HCT116 (cell line): Measurements from ENCODE around the gene FBXL13. TPM values are rescaled to one million over a fixed set of nuclear protein-coding genes. Genes with fewer than 3 reads are reported as not detected.

Experiments used
- ATAC-seq: fragments of 200-7000 bp; cut with Tn5 transposase; 2 replicates; pipeline ENCODE4 v1.9.1; 2020; ENCODE audit warnings: mild to moderate bottlenecking, moderate library complexity
- BruUV-seq: library from RNA; stranded (reverse); fragments of 400-500 nt; replicated peaks from 2 replicates; lab custom pipeline; 2021; lab: Mats Ljungman, UMichigan
- CTCF ChIA-PET: fragments of 300-600 bp; sonication (Branson Sonifier 250); formaldehyde crosslinking; loops from one replicate; lab custom pipeline; 2021; ENCODE audit warnings: antibody characterized with exemption; lab: Charles Lee
- POLR2A ChIA-PET: fragments of 300-600, 350-600 bp; sonication (Branson Sonifier 250); formaldehyde crosslinking; loops from one replicate; lab custom pipeline; 2021; ENCODE audit warnings: antibody characterized with exemption; lab: Charles Lee
- RAD21 ChIA-PET, 2 experiments: fragments of 300-600 bp; sonication (Branson Sonifier 250); formaldehyde crosslinking; loops; one replicate each; lab custom pipeline; 2023; ENCODE audit warnings: low total read pairs in 2 of 2; ENCODE audit not compliant: uncharacterized antibody in 2 of 2, unreplicated experiment in 2 of 2, low non-redundant PET in 1 of 2; lab: Charles Lee
- DNase-seq: peaks from one replicate; pipeline ENCODE4 v3.0.0-alpha.2; 2010; ENCODE audit warnings: low read depth, low spot score
- H2AFZ ChIP-seq: fragments of 200-600 bp; shearing (Covaris generic), sonication (generic); 2 replicates; pipeline ENCODE4 v1.6.1; 2017; ENCODE audit warnings: low read depth, mixed run types, mixed read lengths, antibody characterized with exemption, low read length; ENCODE audit not compliant: poor library complexity, severe bottlenecking
- H3K27ac ChIP-seq: 2 replicates; pipeline ENCODE4 v1.5.1; 2012; ENCODE audit warnings: low read depth, low read length
- H3K27me3 ChIP-seq: fragments of 200-600 bp; sonication (generic); 2 replicates; pipeline ENCODE4 v1.6.1; 2016; ENCODE audit warnings: mixed run types, low read length, mixed read lengths; ENCODE audit not compliant: insufficient read depth
- H3K36me3 ChIP-seq, 2 experiments: fragments of 200-500 bp in 1 of 2; fragments of 200-600 bp in 1 of 2; sonication (Bioruptor generic) in 1 of 2; sonication (generic) in 1 of 2; 2 replicates each; pipeline versions ENCODE4 v1.5.1 to v1.6.1; 2014 to 2016; ENCODE audit warnings: low read length in 2 of 2, inconsistent platforms in 1 of 2, mixed read lengths in 1 of 2, mixed run types in 1 of 2; ENCODE audit not compliant: insufficient read depth in 2 of 2, control insufficient read depth in 1 of 2
- H3K4me1 ChIP-seq, 2 experiments: fragments of 200-600 bp in 1 of 2; sonication (generic) in 1 of 2; 2 replicates each; pipeline versions ENCODE4 v1.5.1 to v1.6.1; 2012 to 2017; ENCODE audit warnings: low read length in 2 of 2, inconsistent platforms in 1 of 2, mild to moderate bottlenecking in 1 of 2, mixed read lengths in 1 of 2, mixed run types in 1 of 2, moderate library complexity in 1 of 2; ENCODE audit not compliant: insufficient read depth in 2 of 2, control insufficient read depth in 1 of 2
- H3K4me2 ChIP-seq: fragments of 200-600 bp; sonication (generic); 2 replicates; pipeline ENCODE4 v1.6.1; 2017; ENCODE audit warnings: mixed run types, low read length, mixed read lengths
- H3K4me3 ChIP-seq, 2 experiments: fragments of 200-600 bp in 1 of 2; sonication (generic) in 1 of 2; replicated peaks in 1 of 2; 2 replicates each; pipeline ENCODE4 v1.5.1; 2011 to 2016; ENCODE audit warnings: low read length in 2 of 2, control low read depth in 1 of 2, low read depth in 1 of 2, mild to moderate bottlenecking in 1 of 2, mixed read lengths in 1 of 2, mixed run types in 1 of 2
- H3K79me2 ChIP-seq: fragments of 200-600 bp; sonication (generic); 2 replicates; pipeline ENCODE4 v1.6.1; 2017; ENCODE audit warnings: mild to moderate bottlenecking, mixed run types, low read length, moderate library complexity, mixed read lengths; ENCODE audit not compliant: insufficient read depth
- H3K9ac ChIP-seq: fragments of 200-600 bp; sonication (generic); 2 replicates; pipeline ENCODE4 v1.6.1; 2016; ENCODE audit warnings: low read length, mixed read lengths
- H3K9me2 ChIP-seq: fragments of 200-600 bp; sonication (generic), shearing (Covaris generic); 2 replicates; pipeline ENCODE4 v1.6.1; 2017; ENCODE audit warnings: mixed run types, mild to moderate bottlenecking, moderate library complexity; ENCODE audit not compliant: insufficient read depth
- H3K9me3 ChIP-seq, 2 experiments: fragments of 200-500 bp in 1 of 2; fragments of 200-600 bp in 1 of 2; sonication (Bioruptor generic) in 1 of 2; sonication (generic) in 1 of 2; 2 replicates each; pipeline ENCODE4 v1.6.1; 2014 to 2017; ENCODE audit warnings: low read length in 2 of 2, mixed read lengths in 2 of 2, inconsistent platforms in 1 of 2, low read depth in 1 of 2, mild to moderate bottlenecking in 1 of 2, mixed run types in 1 of 2, moderate library complexity in 1 of 2; ENCODE audit not compliant: control insufficient read depth in 1 of 2, insufficient read depth in 1 of 2
- H4K20me1 ChIP-seq: fragments of 200-600 bp; sonication (generic), shearing (Covaris generic); 2 replicates; pipeline ENCODE4 v1.6.1; 2017; ENCODE audit warnings: mixed run types, mild to moderate bottlenecking, moderate library complexity; ENCODE audit not compliant: insufficient read depth
- CBX3 ChIP-seq: IDR thresholded peaks from 2 replicates; pipeline ENCODE4 v1.6.1; 2012; ENCODE audit warnings: low read depth
- EGR1 ChIP-seq: IDR thresholded peaks from 2 replicates; pipeline ENCODE4 v1.6.1; 2012; ENCODE audit warnings: low read depth
- ELF1 ChIP-seq: IDR thresholded peaks from 2 replicates; pipeline ENCODE4 v1.6.1; 2012; ENCODE audit warnings: low read depth, borderline replicate concordance
- EZH2 ChIP-seq: fragments of 200-600 bp; sonication (generic); IDR thresholded peaks from 2 replicates; pipeline ENCODE4 v1.6.1; 2017; ENCODE audit warnings: antibody characterized with exemption, mixed run types
- FOSL1 ChIP-seq: IDR thresholded peaks from 2 replicates; pipeline ENCODE4 v1.6.1; 2012; ENCODE audit warnings: low read depth
- JUND ChIP-seq: IDR thresholded peaks from 2 replicates; pipeline ENCODE4 v1.6.1; 2012
- POLR2A ChIP-seq: IDR thresholded peaks from 2 replicates; pipeline ENCODE4 v1.7.0; 2011; ENCODE audit warnings: borderline replicate concordance; ENCODE audit not compliant: insufficient read depth, insufficient read length; ENCODE audit errors: extremely low read depth
- POLR2AphosphoS5 ChIP-seq: IDR thresholded peaks from 2 replicates; pipeline ENCODE4 v1.6.1; 2011; ENCODE audit warnings: mild to moderate bottlenecking, low read depth, low read length, moderate library complexity
- SRF ChIP-seq: IDR thresholded peaks from 2 replicates; pipeline ENCODE4 v1.6.1; 2012; ENCODE audit warnings: low read depth
- TCF7L2 ChIP-seq: IDR thresholded peaks from 2 replicates; pipeline ENCODE4 v1.7.0; 2011; ENCODE audit warnings: borderline replicate concordance, inconsistent platforms; ENCODE audit not compliant: insufficient read depth, insufficient read length; ENCODE audit errors: extremely low read depth
- YY1 ChIP-seq: IDR thresholded peaks from 2 replicates; pipeline ENCODE4 v1.6.1; 2011; ENCODE audit warnings: low read length, low read depth, moderate library complexity, mild to moderate bottlenecking; ENCODE audit not compliant: insufficient replicate concordance; ENCODE audit errors: extremely low read depth
- intact Hi-C: fragments of 100-400 bp; cut with micrococcal nuclease; formaldehyde crosslinking; loops from 2 replicates; pipeline ENCODE4 v1.10.0; 2022
- total RNA-seq: library from RNA; stranded (reverse); gene quantifications from one replicate; pipeline ENCODE4 v1.2.1, GENCODE V29; 2021; ENCODE audit not compliant: unreplicated experiment
- TF ChIP-seq, protein P1 (sequence below): IDR thresholded peaks from 2 replicates; pipeline ENCODE4 v1.6.1; 2012; ENCODE audit warnings: low read depth
- TF ChIP-seq, protein P2 (sequence below): IDR thresholded peaks from 2 replicates; pipeline ENCODE4 v1.6.1; 2011; ENCODE audit warnings: mild to moderate bottlenecking, low read length, moderate library complexity; ENCODE audit not compliant: insufficient replicate concordance; ENCODE audit errors: extremely low read depth

Gene FBXL13
- total RNA-seq, 1 experiment from 2014 or later: 1.0 TPM

DNA sequence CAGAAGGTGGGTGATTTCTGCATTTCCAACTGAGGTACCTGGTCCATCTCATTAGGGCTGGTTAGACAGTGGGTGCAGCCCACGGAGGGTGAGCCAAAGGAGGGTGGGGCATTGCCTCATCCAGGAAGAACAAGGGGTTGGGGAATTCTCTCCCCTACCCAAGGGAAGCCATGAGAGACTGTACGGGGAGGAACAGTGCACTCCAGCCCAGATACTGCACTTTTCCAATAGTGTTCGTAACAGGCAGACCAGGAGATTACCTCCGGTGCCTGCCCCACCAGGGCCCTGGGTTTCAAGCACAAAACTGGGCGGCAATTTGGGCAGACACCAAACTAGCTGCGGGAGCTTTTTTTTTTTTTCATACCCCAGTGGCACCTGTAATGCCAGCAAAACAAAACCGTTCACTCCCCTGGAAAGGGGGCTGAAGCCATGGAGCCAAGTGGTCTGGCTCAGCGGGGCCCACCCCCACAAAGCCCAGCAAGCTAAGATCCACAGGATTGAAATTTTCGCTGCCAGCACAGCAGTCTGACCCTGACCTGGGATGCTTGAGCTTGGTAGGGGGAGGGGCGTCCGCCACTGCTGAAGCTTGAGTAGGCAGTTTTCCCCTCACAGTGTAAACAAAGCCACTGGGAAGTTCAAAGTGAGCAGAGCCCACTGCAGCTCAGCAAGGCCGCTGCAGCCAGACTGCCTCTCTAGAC is 31.6 kb upstream of the FBXL13 start:
- Histone ChIP-seq H3K9me3 (no peaks in the 10 kb centered on the region), H3K79me2 (no peaks in the 10 kb centered on the region), H3K27ac (no peak overlapping the region), H3K4me1 (no peaks in the 10 kb centered on the region), H3K4me2 (no peak overlapping the region), H4K20me1 (no peaks in the 10 kb centered on the region), H3K36me3 (peaks cover 0 to 13% of the 10 kb centered on the region in 2 experiments; a peak in 2 of 4 replicates), H3K9ac (no peak overlapping the region), H3K4me3 (no peak overlapping the region), H3K9me2 (no peaks in the 10 kb centered on the region), H2AFZ (no peak overlapping the region), H3K27me3 (no peaks in the 10 kb centered on the region)
- ATAC-seq: no peak
- ChIA-PET CTCF (no interaction called here), RAD21 (no interaction called here), POLR2A (no interaction called here)
- BruUV-seq: no TSS peak
- intact Hi-C loops: no loop called here
- no peak for DNase-seq
- no peak for TF ChIP-seq CBX3
- TF ChIP-seq EGR1: no peak
- TF ChIP-seq, protein P1, sequence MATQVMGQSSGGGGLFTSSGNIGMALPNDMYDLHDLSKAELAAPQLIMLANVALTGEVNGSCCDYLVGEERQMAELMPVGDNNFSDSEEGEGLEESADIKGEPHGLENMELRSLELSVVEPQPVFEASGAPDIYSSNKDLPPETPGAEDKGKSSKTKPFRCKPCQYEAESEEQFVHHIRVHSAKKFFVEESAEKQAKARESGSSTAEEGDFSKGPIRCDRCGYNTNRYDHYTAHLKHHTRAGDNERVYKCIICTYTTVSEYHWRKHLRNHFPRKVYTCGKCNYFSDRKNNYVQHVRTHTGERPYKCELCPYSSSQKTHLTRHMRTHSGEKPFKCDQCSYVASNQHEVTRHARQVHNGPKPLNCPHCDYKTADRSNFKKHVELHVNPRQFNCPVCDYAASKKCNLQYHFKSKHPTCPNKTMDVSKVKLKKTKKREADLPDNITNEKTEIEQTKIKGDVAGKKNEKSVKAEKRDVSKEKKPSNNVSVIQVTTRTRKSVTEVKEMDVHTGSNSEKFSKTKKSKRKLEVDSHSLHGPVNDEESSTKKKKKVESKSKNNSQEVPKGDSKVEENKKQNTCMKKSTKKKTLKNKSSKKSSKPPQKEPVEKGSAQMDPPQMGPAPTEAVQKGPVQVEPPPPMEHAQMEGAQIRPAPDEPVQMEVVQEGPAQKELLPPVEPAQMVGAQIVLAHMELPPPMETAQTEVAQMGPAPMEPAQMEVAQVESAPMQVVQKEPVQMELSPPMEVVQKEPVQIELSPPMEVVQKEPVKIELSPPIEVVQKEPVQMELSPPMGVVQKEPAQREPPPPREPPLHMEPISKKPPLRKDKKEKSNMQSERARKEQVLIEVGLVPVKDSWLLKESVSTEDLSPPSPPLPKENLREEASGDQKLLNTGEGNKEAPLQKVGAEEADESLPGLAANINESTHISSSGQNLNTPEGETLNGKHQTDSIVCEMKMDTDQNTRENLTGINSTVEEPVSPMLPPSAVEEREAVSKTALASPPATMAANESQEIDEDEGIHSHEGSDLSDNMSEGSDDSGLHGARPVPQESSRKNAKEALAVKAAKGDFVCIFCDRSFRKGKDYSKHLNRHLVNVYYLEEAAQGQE: no peak
- no peak for TF ChIP-seq JUND
- no peak for TF ChIP-seq POLR2AphosphoS5
- no peak for TF ChIP-seq POLR2A
- no peak for TF ChIP-seq EZH2
- no peak for TF ChIP-seq TCF7L2
- TF ChIP-seq YY1: no peak
- TF ChIP-seq SRF: no peak
- no peak for TF ChIP-seq ELF1
- TF ChIP-seq FOSL1: no peak
- TF ChIP-seq, protein P2, sequence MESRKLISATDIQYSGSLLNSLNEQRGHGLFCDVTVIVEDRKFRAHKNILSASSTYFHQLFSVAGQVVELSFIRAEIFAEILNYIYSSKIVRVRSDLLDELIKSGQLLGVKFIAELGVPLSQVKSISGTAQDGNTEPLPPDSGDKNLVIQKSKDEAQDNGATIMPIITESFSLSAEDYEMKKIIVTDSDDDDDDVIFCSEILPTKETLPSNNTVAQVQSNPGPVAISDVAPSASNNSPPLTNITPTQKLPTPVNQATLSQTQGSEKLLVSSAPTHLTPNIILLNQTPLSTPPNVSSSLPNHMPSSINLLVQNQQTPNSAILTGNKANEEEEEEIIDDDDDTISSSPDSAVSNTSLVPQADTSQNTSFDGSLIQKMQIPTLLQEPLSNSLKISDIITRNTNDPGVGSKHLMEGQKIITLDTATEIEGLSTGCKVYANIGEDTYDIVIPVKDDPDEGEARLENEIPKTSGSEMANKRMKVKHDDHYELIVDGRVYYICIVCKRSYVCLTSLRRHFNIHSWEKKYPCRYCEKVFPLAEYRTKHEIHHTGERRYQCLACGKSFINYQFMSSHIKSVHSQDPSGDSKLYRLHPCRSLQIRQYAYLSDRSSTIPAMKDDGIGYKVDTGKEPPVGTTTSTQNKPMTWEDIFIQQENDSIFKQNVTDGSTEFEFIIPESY: no peak
